ENCODE measurements around the gene SEBOX.

DNA sequence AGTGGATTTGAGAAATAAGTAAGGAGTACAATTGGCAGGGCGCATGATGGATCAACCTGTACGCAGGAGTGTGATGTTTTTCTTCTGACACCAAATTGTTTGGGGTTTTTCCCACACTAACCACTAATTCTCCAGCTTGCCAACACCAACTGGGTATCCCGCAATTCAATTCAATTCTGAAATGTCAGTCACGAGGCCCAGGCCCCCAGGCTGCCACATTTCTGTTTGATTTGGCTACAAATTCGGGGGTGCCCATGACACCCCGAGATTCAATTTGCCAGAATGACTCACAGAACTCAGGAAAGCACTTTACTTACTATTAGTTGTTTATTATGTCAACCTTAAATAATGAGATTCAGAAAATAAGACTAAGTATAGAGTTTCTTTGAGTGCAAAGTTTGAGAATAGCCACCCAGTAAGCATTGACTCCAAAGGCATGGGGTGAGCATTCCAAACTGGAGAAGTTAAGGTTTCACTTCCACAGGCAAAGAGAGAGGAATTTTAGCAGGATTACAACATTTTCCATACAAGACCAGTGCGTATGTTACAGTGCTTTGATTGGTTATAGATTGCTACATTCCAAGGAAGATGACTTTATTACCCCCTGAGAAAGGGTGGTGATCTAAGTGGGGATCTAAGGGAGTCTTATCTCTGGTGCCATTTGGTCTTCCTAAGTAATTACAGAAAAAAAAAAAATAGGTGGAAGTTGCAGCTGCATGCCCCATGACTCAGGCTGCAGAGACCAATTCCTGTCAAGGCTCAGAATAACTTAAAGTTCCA is 29.5 kb upstream of the SEBOX start:
- TF ChIP-seq, protein P1, sequence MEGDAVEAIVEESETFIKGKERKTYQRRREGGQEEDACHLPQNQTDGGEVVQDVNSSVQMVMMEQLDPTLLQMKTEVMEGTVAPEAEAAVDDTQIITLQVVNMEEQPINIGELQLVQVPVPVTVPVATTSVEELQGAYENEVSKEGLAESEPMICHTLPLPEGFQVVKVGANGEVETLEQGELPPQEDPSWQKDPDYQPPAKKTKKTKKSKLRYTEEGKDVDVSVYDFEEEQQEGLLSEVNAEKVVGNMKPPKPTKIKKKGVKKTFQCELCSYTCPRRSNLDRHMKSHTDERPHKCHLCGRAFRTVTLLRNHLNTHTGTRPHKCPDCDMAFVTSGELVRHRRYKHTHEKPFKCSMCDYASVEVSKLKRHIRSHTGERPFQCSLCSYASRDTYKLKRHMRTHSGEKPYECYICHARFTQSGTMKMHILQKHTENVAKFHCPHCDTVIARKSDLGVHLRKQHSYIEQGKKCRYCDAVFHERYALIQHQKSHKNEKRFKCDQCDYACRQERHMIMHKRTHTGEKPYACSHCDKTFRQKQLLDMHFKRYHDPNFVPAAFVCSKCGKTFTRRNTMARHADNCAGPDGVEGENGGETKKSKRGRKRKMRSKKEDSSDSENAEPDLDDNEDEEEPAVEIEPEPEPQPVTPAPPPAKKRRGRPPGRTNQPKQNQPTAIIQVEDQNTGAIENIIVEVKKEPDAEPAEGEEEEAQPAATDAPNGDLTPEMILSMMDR (IDR thresholded peaks at IDR 0.05; ENCODE audit: low read depth, low read length, poor library complexity, severe bottlenecking) = no peak
- TF ChIP-seq EZH2phosphoT487 (IDR thresholded peaks at IDR 0.05; ENCODE audit: borderline replicate concordance, low read length) = no peak

Measured in DOHH2 (cell line).